ENCODE data around the gene C2orf72. TPM values are rescaled to one million over a fixed set of nuclear protein-coding genes. Genes with fewer than 3 reads are reported as not detected.

Gene C2orf72
- total and polyA plus RNA-seq, 4 donors: 33.2 to 141 (median 84.9) TPM

GRCh38 chr2:231033147-231034132 lies 3.9 kb upstream of the C2orf72 start:
- Histone ChIP-seq H3K9ac (ENCODE audit: low read depth in 1 of 2, low read length in 2 of 2) (peak overlapping the region; percentile 27 to 47), H3K27me3 (ENCODE audit: control insufficient read depth in 4 of 4, insufficient read depth in 4 of 4, low read length in 3 of 4) (no peaks in the 10 kb centered on the region), H3K9me3 (ENCODE audit: control insufficient read depth in 4 of 4, low read length in 3 of 4) (no peaks in the 10 kb centered on the region), H3K36me3 (ENCODE audit: control insufficient read depth in 4 of 4, insufficient read depth in 3 of 4, low read depth in 1 of 4, low read length in 3 of 4) (no peaks in the 10 kb centered on the region), H3K27ac (ENCODE audit: low read depth in 1 of 2, low read length in 2 of 2) (peak overlapping the region; percentile 71 to 80), H3K4me3 (ENCODE audit: low read depth in 1 of 3, low read length in 3 of 3) (peak overlapping the region in 1 of 3 donors; percentile 18), H3K4me1 (ENCODE audit: control insufficient read depth in 4 of 4, insufficient read depth in 4 of 4, low read length in 3 of 4) (peaks cover 7 to 37% (median 33%) of the 10 kb centered on the region in 4 donors)
- WGBS: 51% methylated on average over 11 of the region's 11 CpGs
- no peak for DNase-seq (ENCODE audit: low spot score)
- TF ChIP-seq ATF3 (IDR thresholded peaks at IDR 0.05): no peak
- TF ChIP-seq RXRA (IDR thresholded peaks at IDR 0.05): peak in 1 of 2 donors; percentile 33

- H3K27me3 ChIP-seq (ENCODE audit: control insufficient read depth in 4 of 4, insufficient read depth in 4 of 4, low read length in 3 of 4): no peaks in the 10 kb centered on the region
- H3K9ac ChIP-seq (ENCODE audit: low read depth in 1 of 2, low read length in 2 of 2): peak overlapping the region in 1 of 2 donors; percentile 11
- peak overlapping the region; percentile 71 to 80 for H3K27ac ChIP-seq (ENCODE audit: low read depth in 1 of 2, low read length in 2 of 2)
- no peak for DNase-seq (ENCODE audit: low spot score)
- no peaks in the 10 kb centered on the region for H3K9me3 ChIP-seq (ENCODE audit: control insufficient read depth in 4 of 4, low read length in 3 of 4)
- peak; percentile 47 for TF ChIP-seq HNF4G (IDR thresholded peaks at IDR 0.05)
- peak; percentile 85 for TF ChIP-seq FOXA2 (IDR thresholded peaks at IDR 0.05)
- TF ChIP-seq TAF1 (conservative IDR thresholded peaks at IDR 0.05): no peak
- TF ChIP-seq YY1 (IDR thresholded peaks at IDR 0.05): peak; percentile 27
- TF ChIP-seq REST (IDR thresholded peaks at IDR 0.05): peak; percentile 52
- peak; percentile 16 to 61 for TF ChIP-seq JUND (IDR thresholded peaks at IDR 0.05)
- TF ChIP-seq ZBTB33 (IDR thresholded peaks at IDR 0.05): peak; percentile 26
- no peak for TF ChIP-seq NR2F2 (IDR thresholded peaks at IDR 0.05)
- TF ChIP-seq SP1 (IDR thresholded peaks at IDR 0.05): peak; percentile 84
- TF ChIP-seq GABPA (IDR thresholded peaks at IDR 0.05 in 1 of 2, conservative IDR thresholded peaks at IDR 0.05 in 1 of 2): peak in 1 of 2 donors; percentile 37
- TF ChIP-seq MAX (IDR thresholded peaks at IDR 0.05): no peak
- TF ChIP-seq ATF3 (IDR thresholded peaks at IDR 0.05): no peak
- peak; percentile 54 for TF ChIP-seq FOXA1 (IDR thresholded peaks at IDR 0.05)
- TF ChIP-seq RXRA (IDR thresholded peaks at IDR 0.05): peak; percentile 62 to 80
- TF ChIP-seq CTCF (IDR thresholded peaks at IDR 0.05; ENCODE audit: low read depth, low read length, missing input control): no peak
- TF ChIP-seq EGR1 (IDR thresholded peaks at IDR 0.05; ENCODE audit: low read depth in 2 of 2): peak in 1 of 2 donors; percentile 31
- no peak for TF ChIP-seq RAD21 (IDR thresholded peaks at IDR 0.05)
- TF ChIP-seq HNF4A (conservative IDR thresholded peaks at IDR 0.05): peak; percentile 87 to 89
- H3K4me3 ChIP-seq (ENCODE audit: low read depth in 1 of 3, low read length in 3 of 3): no peak overlapping the region
- H3K4me1 ChIP-seq (ENCODE audit: control insufficient read depth in 4 of 4, insufficient read depth in 4 of 4, low read length in 3 of 4): peaks cover 7 to 39% (median 35%) of the 10 kb centered on the region in 4 donors
- WGBS: 6% methylated on average over 4 of the region's 4 CpGs
- H3K36me3 ChIP-seq (ENCODE audit: control insufficient read depth in 4 of 4, insufficient read depth in 3 of 4, low read depth in 1 of 4, low read length in 3 of 4): no peaks in the 10 kb centered on the region
Observed at GRCh38 chr2:231034291-231034882, 2.9 kb upstream of the C2orf72 start.
